HepG2 (cell line): ENCODE results near the gene SPNS2. TPM values are rescaled to one million over a fixed set of nuclear protein-coding genes. Genes with fewer than 3 reads are reported as not detected.
A peak's percentile ranks its signal among the peaks of the same experiment; 100 is the strongest.

Experiments
- ATAC-seq: fragments of 200-7000 bp; cut with Tn5 transposase; 3 replicates; pipeline ENCODE4 v1.9.1; 2020; ENCODE audit warnings: mild to moderate bottlenecking, moderate library complexity
- BruUV-seq: library from RNA; stranded (reverse); fragments of 400-500 nt; replicated peaks from 2 replicates; lab custom pipeline; 2021; lab: Mats Ljungman, UMichigan
- CTCF ChIA-PET: fragments of 300-600 bp; formaldehyde crosslinking; extraction: SDS; loops from one replicate; lab custom pipeline; 2021; ENCODE audit warnings: low total read pairs, inconsistent platforms, low intra/inter-chr PET ratio; lab: Yijun Ruan, JAX
- POLR2A ChIA-PET: fragments of 350-600 bp; sonication (Branson Sonifier 250); formaldehyde crosslinking; loops from one replicate; lab custom pipeline; 2020; ENCODE audit warnings: antibody characterized with exemption, inconsistent platforms; lab: Yijun Ruan, JAX
- DNase-seq: peaks from one replicate; pipeline ENCODE4 v3.0.0-alpha.2; 2015; ENCODE audit warnings: low spot score
- FAIRE-seq: peaks from 3 replicates; lab custom pipeline; 2011; peaks lifted over from hg19 to GRCh38; lab: Jason Lieb, UNC
- H2AFZ ChIP-seq: one replicate; pipeline ENCODE4 v1.6.1; 2011; ENCODE audit warnings: low read length, inconsistent platforms
- H3K27ac ChIP-seq: fragments of 300-600 bp; 3 replicates; pipeline ENCODE4 v1.8.0; 2011; ENCODE audit warnings: mixed run types, mild to moderate bottlenecking, mixed read lengths, low read length, inconsistent platforms; ENCODE audit not compliant: insufficient read depth; ENCODE audit errors: extremely low read length
- H3K27me3 ChIP-seq, 2 experiments: fragments of 200-600 bp in 1 of 2; 2 replicates in 1 of 2; 3 replicates in 1 of 2; pipeline versions ENCODE4 v1.6.0 to v1.8.0; 2011; ENCODE audit warnings: low read length in 2 of 2, mild to moderate bottlenecking in 2 of 2, moderate library complexity in 2 of 2, inconsistent platforms in 1 of 2; ENCODE audit not compliant: insufficient read depth in 2 of 2, control insufficient read depth in 1 of 2
- H3K36me3 ChIP-seq, 2 experiments: fragments of 200-600 bp in 1 of 2; replicated peaks in 1 of 2; 2 replicates in 1 of 2; 3 replicates in 1 of 2; pipeline versions ENCODE4 v1.5.1 to v1.8.0; 2011; ENCODE audit warnings: low read length in 2 of 2, inconsistent platforms in 1 of 2; ENCODE audit not compliant: insufficient read depth in 2 of 2, control insufficient read depth in 1 of 2
- H3K4me1 ChIP-seq: 2 replicates; pipeline ENCODE4 v1.5.1; 2012; ENCODE audit warnings: low read length, inconsistent platforms; ENCODE audit not compliant: insufficient read depth
- H3K4me2 ChIP-seq: 2 replicates; pipeline ENCODE4 v1.6.0; 2011; ENCODE audit warnings: low read depth, low read length, inconsistent platforms
- H3K4me3 ChIP-seq, 3 experiments: fragments of 200-600 bp in 1 of 3; sonication (generic), shearing (Covaris generic) in 1 of 3; replicated peaks in 1 of 3; 2 replicates each; pipeline ENCODE4 v1.5.1; 2011 to 2016; ENCODE audit warnings: low read length in 3 of 3, inconsistent platforms in 2 of 3, low read depth in 2 of 3, mild to moderate bottlenecking in 2 of 3, control low read depth in 1 of 3, mixed read lengths in 1 of 3; ENCODE audit not compliant: insufficient read depth in 1 of 3
- H3K79me2 ChIP-seq: one replicate; pipeline ENCODE4 v1.6.1; 2011; ENCODE audit warnings: low read length, inconsistent platforms; ENCODE audit not compliant: insufficient read depth
- H3K9ac ChIP-seq: 2 replicates; pipeline ENCODE4 v1.6.0; 2011; ENCODE audit warnings: mild to moderate bottlenecking, low read depth, low read length, inconsistent platforms; ENCODE audit not compliant: insufficient read depth
- H3K9me3 ChIP-seq: 2 replicates; pipeline ENCODE4 v1.5.1; 2012; ENCODE audit warnings: mild to moderate bottlenecking, low read length
- H4K20me1 ChIP-seq: 2 replicates; pipeline ENCODE4 v1.6.0; 2011; ENCODE audit warnings: inconsistent platforms, mild to moderate bottlenecking, low read length, moderate library complexity; ENCODE audit not compliant: insufficient read depth
- AGO1 ChIP-seq: fragments of 200-400 bp; formaldehyde crosslinking; IDR thresholded peaks from 2 replicates; pipeline ENCODE4 v1.6.1; 2017; ENCODE audit warnings: mild to moderate bottlenecking, low read depth, low read length, moderate library complexity; ENCODE audit not compliant: poor library complexity, severe bottlenecking
- ARID4A ChIP-seq: sonication (generic); formaldehyde crosslinking; IDR thresholded peaks from 2 replicates; pipeline ENCODE4 v1.5.0; 2020; ENCODE audit warnings: mild to moderate bottlenecking, missing genetic modification reagents, borderline replicate concordance
- GMEB2 ChIP-seq: IDR thresholded peaks from 2 replicates; pipeline ENCODE4 v1.6.1; 2016; ENCODE audit warnings: missing biosample characterization, missing genetic modification reagents, low read depth
- HOMEZ ChIP-seq: IDR thresholded peaks from 2 replicates; pipeline ENCODE4 v1.6.1; 2016; ENCODE audit warnings: low read depth
- HOXA3 ChIP-seq: sonication (generic); formaldehyde crosslinking; IDR thresholded peaks from 2 replicates; pipeline ENCODE4 v1.5.0; 2020; ENCODE audit warnings: missing genetic modification reagents
- KDM2A ChIP-seq: sonication (generic); formaldehyde crosslinking; IDR thresholded peaks from 2 replicates; pipeline ENCODE4 v1.4.0; 2020; ENCODE audit warnings: low read depth, missing genetic modification reagents, borderline replicate concordance
- MTF2 ChIP-seq: sonication (generic); formaldehyde crosslinking; IDR thresholded peaks from 2 replicates; pipeline ENCODE4 v1.5.0; 2020; ENCODE audit warnings: missing genetic modification reagents, borderline replicate concordance
- PTBP1 ChIP-seq: fragments of 200-400 bp; formaldehyde crosslinking; IDR thresholded peaks from 2 replicates; pipeline ENCODE4 v1.6.1; 2018; ENCODE audit warnings: low read length, low read depth; ENCODE audit not compliant: poor library complexity, severe bottlenecking
- SKIL ChIP-seq: sonication (generic); formaldehyde crosslinking; IDR thresholded peaks from 2 replicates; pipeline ENCODE4 v1.8.0; 2022; ENCODE audit warnings: missing genetic modification reagents, mild to moderate bottlenecking, moderate library complexity, borderline replicate concordance
- TEAD3 ChIP-seq: optimal IDR thresholded peaks from 2 replicates; pipeline ENCODE3; 2016; ENCODE audit warnings: borderline replicate concordance
- WGBS: methylation state at CpG from one replicate; pipeline ENCODE4 v1.1.6; 2017; ENCODE audit warnings: low lambda C conversion rate; 5-methylcytosine and 5-hydroxymethylcytosine counted together
- in situ Hi-C: cut with HindIII; loops from 2 replicates; pipeline ENCODE4 v1.10.0; 2017; ENCODE audit warnings: low pct_unique_long_range_greater_than_20kb; ENCODE audit not compliant: extremely low pct_ligation_motif_present
- intact Hi-C: fragments of 100-400 bp; cut with micrococcal nuclease; formaldehyde crosslinking; loops from one replicate; pipeline ENCODE4 v1.10.0; 2022; ENCODE audit not compliant: unreplicated experiment
- polyA plus RNA-seq, 8 experiments: library from polyadenylated mRNA; depleted of rRNA in 3 of 8; stranded (reverse) in 7 of 8; unstranded in 1 of 8; fragments of >200 nt; fragmentation: Illumina TruSeq in 4 of 8; extraction: Trizol in 4 of 8; gene quantifications; 2 replicates each; pipeline versions ENCODE4 v1.2.1 to v1.2.3, GENCODE V29; 2011 to 2016; ENCODE audit warnings: low read depth in 4 of 8, missing spikeins in 1 of 8, mixed read lengths in 1 of 8; ENCODE audit not compliant: insufficient read depth in 1 of 8
- total RNA-seq, 5 experiments: library from RNA; depleted of rRNA; stranded (reverse); fragments of >200 nt; fragmentation: Illumina TruSeq; extraction: Trizol; gene quantifications; 2 replicates each; pipeline ENCODE4 v1.2.3, GENCODE V29; 2016; ENCODE audit warnings: low read depth in 1 of 5

Gene SPNS2
- total and polyA plus RNA-seq, 2 of the 13 experiments (the other 11 are each of a cell fraction or from before 2014, with no cell fraction given) = 0.01 TPM; not detected in 1

GRCh38 chr17:4533523-4534504 is 35.1 kb downstream of the SPNS2 start (continued):
- TF ChIP-seq SKIL = no peak
- TF ChIP-seq GMEB2 (CRISPR knock-in tag) = no peak
- 0 out of 2 replicates have a peak, but pooled peaks have one; percentile 56 for TF ChIP-seq MTF2 (CRISPR knock-in tag)

GRCh38 chr17:4534515-4534914 is 35.8 kb downstream of the SPNS2 start:
- intact Hi-C loops = loop anchor here (5.0 kb wide), 1 partner anchor 112 kb away; no protein-coding TSS in a partner anchor
- H3K36me3 ChIP-seq = peaks cover 3 to 10% of the 10 kb centered on the region in 2 experiments; a peak in 3 of 5 replicates
- peaks cover 6 to 35% of the 10 kb centered on the region in 2 experiments for H3K27me3 ChIP-seq
- no peak for FAIRE-seq
- peak overlapping the region; percentile 39 for H3K4me2 ChIP-seq
- H3K27ac ChIP-seq = no peak overlapping the region
- peak overlapping the region in 1 of 3 experiments; percentile 43; a peak in 1 of 6 replicates for H3K4me3 ChIP-seq
- POLR2A ChIA-PET = interaction anchor here (2.4 kb wide), 1 partner anchor 21 kb away, joined by 8 read pairs; the partner anchor contains the start of gene MYBBP1A
- no peaks in the 10 kb centered on the region for H4K20me1 ChIP-seq
- H3K9ac ChIP-seq = no peak overlapping the region
- ATAC-seq = peak; percentile 46
- DNase-seq = no peak
- H3K79me2 ChIP-seq = no peaks in the 10 kb centered on the region
- in situ Hi-C loops = no loop called here
- peaks cover 16% of the 10 kb centered on the region for H3K4me1 ChIP-seq
- H2AFZ ChIP-seq = no peak overlapping the region
- H3K9me3 ChIP-seq = no peaks in the 10 kb centered on the region
- no TSS peak for BruUV-seq
- WGBS = no CpG with 5 or more reads among the region's 17 CpGs
- CTCF ChIA-PET = no interaction called here
- TF ChIP-seq PTBP1 = peak; percentile 10
- TF ChIP-seq KDM2A (CRISPR knock-in tag) = peak; percentile 12
- no peak for TF ChIP-seq HOMEZ
- TF ChIP-seq HOXA3 (CRISPR knock-in tag) = 0 out of 2 replicates have a peak, but pooled peaks have one; percentile 4
- TF ChIP-seq TEAD3 (CRISPR knock-in tag) = peak; percentile 1
- TF ChIP-seq AGO1 = peak; percentile 92
- 0 out of 2 replicates have a peak, but pooled peaks have one; percentile 2 for TF ChIP-seq ARID4A
